Measurements from ENCODE around the gene BCL11A. TPM values are rescaled to one million over a fixed set of nuclear protein-coding genes. Genes with fewer than 3 reads are reported as not detected.

BCL11A gene
- total and polyA plus RNA-seq, 2 experiments from 2014 or later: 57.5 to 77.6 TPM

- TF ChIP-seq CTCF (conservative IDR thresholded peaks at IDR 0.05; ENCODE audit: low read depth in 2 of 2): no peak
- TF ChIP-seq ZNF331 (CRISPR knock-in tag; IDR thresholded peaks at IDR 0.05; ENCODE audit: low read depth): no peak
- TF ChIP-seq EZH2 (IDR thresholded peaks at IDR 0.05; ENCODE audit: low read depth, unreplicated experiment): no peak
- no peak for TF ChIP-seq ZNF114 (CRISPR knock-in tag; IDR thresholded peaks at IDR 0.05)
Measured at GRCh38 chr2:60492548-60492947, 60.9 kb downstream of the BCL11A start (continued).

GRCh38 chr2:60490848-60491247, 62.6 kb downstream of the BCL11A start:
- no peaks in the 10 kb centered on the region for H3K27me3 ChIP-seq (ENCODE audit: insufficient read depth)
- no peaks in the 10 kb centered on the region for H3K9me2 ChIP-seq (ENCODE audit: insufficient read depth)
- no peaks in the 10 kb centered on the region for H3K9me3 Mint-ChIP-seq
- H3K4me1 ChIP-seq (ENCODE audit: insufficient read depth): peaks cover 56% of the 10 kb centered on the region
- 0 out of 3 replicates have a peak, but pooled peaks cover 5% of the 10 kb centered on the region for H3K36me3 Mint-ChIP-seq (ENCODE audit: low read depth)
- DNase-seq (ENCODE audit: low spot score): no peak
- no peak overlapping the region for H3K27ac ChIP-seq (ENCODE audit: low read depth)
- H3K79me2 ChIP-seq (replicated peaks; ENCODE audit: insufficient read depth): peaks cover 98% of the 10 kb centered on the region
- no peak overlapping the region for H3K4me3 ChIP-seq
- H2AFZ ChIP-seq: no peak overlapping the region
- peaks cover 64% of the 10 kb centered on the region for H3K4me1 Mint-ChIP-seq
- no peak overlapping the region for H3K27ac Mint-ChIP-seq
- H3F3A ChIP-seq (replicated peaks; ENCODE audit: low read depth): no peaks in the 10 kb centered on the region
- peaks cover 4% of the 10 kb centered on the region; the same call in 1 of the 2 replicates for H3K36me3 ChIP-seq (ENCODE audit: insufficient read depth)
- peaks cover 10% of the 10 kb centered on the region for H3K27me3 Mint-ChIP-seq (ENCODE audit: insufficient read depth, low read depth, poor library complexity)
- H3K4me2 ChIP-seq: no peak overlapping the region
- no peak for ATAC-seq
- H4K20me1 ChIP-seq (replicated peaks; ENCODE audit: insufficient read depth): peaks cover 52% of the 10 kb centered on the region
- no peak overlapping the region for H3K4me3 Mint-ChIP-seq
- no peak for TF ChIP-seq EZH2phosphoT487 (IDR thresholded peaks at IDR 0.05; ENCODE audit: unreplicated experiment)
- no peak for TF ChIP-seq STAT1 (IDR thresholded peaks at IDR 0.05; ENCODE audit: unreplicated experiment)
- no peak for TF ChIP-seq CREB1 (CRISPR knock-in tag; IDR thresholded peaks at IDR 0.05; ENCODE audit: low read depth)
- no peak for TF ChIP-seq EZH2 (IDR thresholded peaks at IDR 0.05; ENCODE audit: low read depth, unreplicated experiment)
- TF ChIP-seq NANOG (IDR thresholded peaks at IDR 0.05; ENCODE audit: borderline replicate concordance): no peak
- no peak for TF ChIP-seq ETS1 (IDR thresholded peaks at IDR 0.05)
- TF ChIP-seq JUNB (IDR thresholded peaks at IDR 0.05; ENCODE audit: unreplicated experiment): no peak
- TF ChIP-seq ZNF331 (CRISPR knock-in tag; IDR thresholded peaks at IDR 0.05; ENCODE audit: low read depth): no peak
- no peak for TF ChIP-seq ZNF114 (CRISPR knock-in tag; IDR thresholded peaks at IDR 0.05)
- no peak for TF ChIP-seq REST (IDR thresholded peaks at IDR 0.05; ENCODE audit: unreplicated experiment)
- no peak for TF ChIP-seq ZNF462 (CRISPR knock-in tag; IDR thresholded peaks at IDR 0.05)

Data from GM23338 (cell line).